SK-N-SH treated with all-trans-retinoic acid at 6 μM for 48 hours (cell line): ENCODE measurements around the gene SLC12A7.

Experiments
- ATAC-seq: fragments of 200-7000 bp; cut with Tn5 transposase; 3 replicates; pipeline ENCODE4 v1.9.1; 2020; ENCODE audit warnings: mild to moderate bottlenecking, moderate library complexity
- ARNTL ChIP-seq: fragments of 450-650 bp; formaldehyde crosslinking; IDR thresholded peaks from 2 replicates; pipeline ENCODE4 v1.5.0; 2020; ENCODE audit warnings: low read depth, mild to moderate bottlenecking, moderate library complexity, borderline replicate concordance
- BACH2 ChIP-seq: fragments of 250-450 bp; sonication (Bioruptor Pico); IDR thresholded peaks from 2 replicates; pipeline ENCODE4 v1.9.0; 2021; ENCODE audit warnings: mild to moderate bottlenecking, borderline replicate concordance
- CREB5 ChIP-seq: fragments of 250-450 bp; sonication (Bioruptor Pico); IDR thresholded peaks from 2 replicates; pipeline ENCODE4 v1.5.1; 2020; ENCODE audit warnings: low read depth, mild to moderate bottlenecking, moderate library complexity
- CSDC2 ChIP-seq: fragments of 250-450 bp; sonication (Bioruptor Pico); IDR thresholded peaks from 2 replicates; pipeline ENCODE4 v1.5.0; 2020; ENCODE audit warnings: mild to moderate bottlenecking, moderate library complexity
- ESRRG ChIP-seq: fragments of 250-450 bp; sonication (Bioruptor Pico); IDR thresholded peaks from 2 replicates; pipeline ENCODE4 v1.6.1; 2021; ENCODE audit warnings: mild to moderate bottlenecking
- GLIS3 ChIP-seq: fragments of 250-450 bp; sonication (Bioruptor Pico); IDR thresholded peaks from 2 replicates; pipeline ENCODE4 v1.5.0; 2020; ENCODE audit warnings: mild to moderate bottlenecking, moderate library complexity
- ISL1 ChIP-seq: fragments of 250-450 bp; sonication (Bioruptor Pico); IDR thresholded peaks from 2 replicates; pipeline ENCODE4 v2.1.2; 2022; ENCODE audit warnings: mild to moderate bottlenecking, moderate library complexity
- OSR1 ChIP-seq: fragments of 250-450 bp; sonication (Bioruptor Pico); IDR thresholded peaks from 2 replicates; pipeline ENCODE4 v1.8.0; 2022; ENCODE audit warnings: moderate library complexity, mild to moderate bottlenecking, inconsistent platforms
- PATZ1 ChIP-seq: fragments of 250-450 bp; sonication (Bioruptor Pico); IDR thresholded peaks from 2 replicates; pipeline ENCODE4 v1.8.0; 2020; ENCODE audit warnings: mild to moderate bottlenecking, moderate library complexity, borderline replicate concordance
- PPARA ChIP-seq: fragments of 250-450 bp; sonication (Bioruptor Pico); IDR thresholded peaks from 2 replicates; pipeline ENCODE4 v1.5.0; 2020; ENCODE audit warnings: mild to moderate bottlenecking, borderline replicate concordance
- RARB ChIP-seq: fragments of 250-450 bp; sonication (Bioruptor Pico); IDR thresholded peaks from 2 replicates; pipeline ENCODE4 v1.8.0; 2021; ENCODE audit warnings: mild to moderate bottlenecking, moderate library complexity
- SNAI2 ChIP-seq: fragments of 250-450 bp; sonication (Bioruptor Pico); IDR thresholded peaks from 2 replicates; pipeline ENCODE4 v1.5.0; 2020; ENCODE audit warnings: mild to moderate bottlenecking, moderate library complexity
- TCF4 ChIP-seq: fragments of 250-450 bp; sonication (Bioruptor Pico); IDR thresholded peaks from 2 replicates; pipeline ENCODE4 v1.8.0; 2021; ENCODE audit warnings: mild to moderate bottlenecking, moderate library complexity, borderline replicate concordance
- TOX ChIP-seq: fragments of 250-450 bp; sonication (Bioruptor Pico); IDR thresholded peaks from 2 replicates; pipeline ENCODE4 v1.8.0; 2021; ENCODE audit warnings: mild to moderate bottlenecking, moderate library complexity, borderline replicate concordance
- ZC3H10 ChIP-seq: fragments of 250-450 bp; sonication (Bioruptor Pico); IDR thresholded peaks from 2 replicates; pipeline ENCODE4 v1.5.1; 2021; ENCODE audit warnings: mild to moderate bottlenecking, moderate library complexity
- ZFP3 ChIP-seq: fragments of 250-450 bp; sonication (Bioruptor Pico); IDR thresholded peaks from 2 replicates; pipeline ENCODE4 v1.5.0; 2020; ENCODE audit warnings: mild to moderate bottlenecking, moderate library complexity
- ZFP30 ChIP-seq: fragments of 450-650 bp; formaldehyde crosslinking; IDR thresholded peaks from 2 replicates; pipeline ENCODE4 v1.5.0; 2022; ENCODE audit warnings: mild to moderate bottlenecking, moderate library complexity
- ZNF565 ChIP-seq: fragments of 450-650 bp; formaldehyde crosslinking; conservative IDR thresholded peaks from 2 replicates; pipeline ENCODE4 v1.5.0; 2020; ENCODE audit warnings: low read depth, mild to moderate bottlenecking, moderate library complexity
- ZNF70 ChIP-seq: fragments of 450-650 bp; formaldehyde crosslinking; IDR thresholded peaks from 2 replicates; pipeline ENCODE4 v1.5.0; 2020; ENCODE audit warnings: mild to moderate bottlenecking, moderate library complexity
- ZNF8 ChIP-seq: fragments of 450-650 bp; formaldehyde crosslinking; IDR thresholded peaks from 2 replicates; pipeline ENCODE4 v1.5.0; 2020; ENCODE audit warnings: mild to moderate bottlenecking, moderate library complexity
- TF ChIP-seq, protein P1 (sequence below): fragments of 250-450 bp; sonication (Bioruptor Pico); IDR thresholded peaks from 2 replicates; pipeline ENCODE4 v1.5.0; 2020; ENCODE audit warnings: mild to moderate bottlenecking, moderate library complexity

SLC12A7 gene

DNA sequence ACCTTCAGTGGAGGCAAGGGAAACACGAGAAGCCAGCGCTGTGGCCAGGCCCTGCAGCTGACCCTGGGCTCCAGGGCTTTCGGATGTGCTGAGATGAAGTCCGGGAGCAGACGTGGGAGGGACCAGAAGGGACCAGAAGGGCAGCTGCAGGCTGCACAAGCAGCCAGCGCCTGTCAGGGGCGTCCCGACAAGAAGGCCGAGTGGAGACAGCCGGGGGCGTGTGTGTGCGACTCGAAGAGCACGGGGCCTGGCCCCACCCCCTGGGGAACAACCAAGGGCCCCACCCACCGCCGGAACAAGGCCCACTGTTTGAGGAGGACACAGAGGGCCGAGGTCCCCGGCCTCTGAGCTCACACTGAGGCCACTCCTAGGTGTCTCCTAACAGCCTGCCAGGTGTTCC is 31.4 kb downstream of the SLC12A7 start:
- TF ChIP-seq GLIS3: no peak
- no peak for TF ChIP-seq ZFP3 (CRISPR knock-in tag)
- TF ChIP-seq SNAI2 (CRISPR knock-in tag): no peak
- no peak for TF ChIP-seq ESRRG (CRISPR knock-in tag)
- TF ChIP-seq ISL1 (CRISPR knock-in tag): no peak
- no peak for TF ChIP-seq ZFP30 (CRISPR knock-in tag)
- TF ChIP-seq CREB5 (CRISPR knock-in tag): no peak
- TF ChIP-seq ARNTL: no peak
- no peak for TF ChIP-seq ZC3H10 (CRISPR knock-in tag)
- TF ChIP-seq CSDC2 (CRISPR knock-in tag): no peak
- no peak for ATAC-seq

- no peak for TF ChIP-seq PPARA (CRISPR knock-in tag)
- TF ChIP-seq ZFP30 (CRISPR knock-in tag): no peak
- no peak for TF ChIP-seq OSR1 (CRISPR knock-in tag)
- TF ChIP-seq TCF4 (CRISPR knock-in tag): no peak
- TF ChIP-seq, protein P1, sequence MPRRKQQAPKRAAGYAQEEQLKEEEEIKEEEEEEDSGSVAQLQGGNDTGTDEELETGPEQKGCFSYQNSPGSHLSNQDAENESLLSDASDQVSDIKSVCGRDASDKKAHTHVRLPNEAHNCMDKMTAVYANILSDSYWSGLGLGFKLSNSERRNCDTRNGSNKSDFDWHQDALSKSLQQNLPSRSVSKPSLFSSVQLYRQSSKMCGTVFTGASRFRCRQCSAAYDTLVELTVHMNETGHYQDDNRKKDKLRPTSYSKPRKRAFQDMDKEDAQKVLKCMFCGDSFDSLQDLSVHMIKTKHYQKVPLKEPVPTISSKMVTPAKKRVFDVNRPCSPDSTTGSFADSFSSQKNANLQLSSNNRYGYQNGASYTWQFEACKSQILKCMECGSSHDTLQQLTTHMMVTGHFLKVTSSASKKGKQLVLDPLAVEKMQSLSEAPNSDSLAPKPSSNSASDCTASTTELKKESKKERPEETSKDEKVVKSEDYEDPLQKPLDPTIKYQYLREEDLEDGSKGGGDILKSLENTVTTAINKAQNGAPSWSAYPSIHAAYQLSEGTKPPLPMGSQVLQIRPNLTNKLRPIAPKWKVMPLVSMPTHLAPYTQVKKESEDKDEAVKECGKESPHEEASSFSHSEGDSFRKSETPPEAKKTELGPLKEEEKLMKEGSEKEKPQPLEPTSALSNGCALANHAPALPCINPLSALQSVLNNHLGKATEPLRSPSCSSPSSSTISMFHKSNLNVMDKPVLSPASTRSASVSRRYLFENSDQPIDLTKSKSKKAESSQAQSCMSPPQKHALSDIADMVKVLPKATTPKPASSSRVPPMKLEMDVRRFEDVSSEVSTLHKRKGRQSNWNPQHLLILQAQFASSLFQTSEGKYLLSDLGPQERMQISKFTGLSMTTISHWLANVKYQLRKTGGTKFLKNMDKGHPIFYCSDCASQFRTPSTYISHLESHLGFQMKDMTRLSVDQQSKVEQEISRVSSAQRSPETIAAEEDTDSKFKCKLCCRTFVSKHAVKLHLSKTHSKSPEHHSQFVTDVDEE: no peak
- no peak for TF ChIP-seq PATZ1 (CRISPR knock-in tag)
- no peak for TF ChIP-seq GLIS3
- TF ChIP-seq CSDC2 (CRISPR knock-in tag): no peak
- no peak for TF ChIP-seq TOX (CRISPR knock-in tag)
- no peak for TF ChIP-seq ISL1 (CRISPR knock-in tag)
- no peak for TF ChIP-seq ZNF565 (CRISPR knock-in tag)
- no peak for TF ChIP-seq RARB
- no peak for TF ChIP-seq ARNTL
- no peak for TF ChIP-seq ZNF70 (CRISPR knock-in tag)
- TF ChIP-seq ZNF8: no peak
- ATAC-seq: no peak
These were observed 31.9 kb downstream of the SLC12A7 start for GRCh38 chr5:1079961-1080360.

DNA sequence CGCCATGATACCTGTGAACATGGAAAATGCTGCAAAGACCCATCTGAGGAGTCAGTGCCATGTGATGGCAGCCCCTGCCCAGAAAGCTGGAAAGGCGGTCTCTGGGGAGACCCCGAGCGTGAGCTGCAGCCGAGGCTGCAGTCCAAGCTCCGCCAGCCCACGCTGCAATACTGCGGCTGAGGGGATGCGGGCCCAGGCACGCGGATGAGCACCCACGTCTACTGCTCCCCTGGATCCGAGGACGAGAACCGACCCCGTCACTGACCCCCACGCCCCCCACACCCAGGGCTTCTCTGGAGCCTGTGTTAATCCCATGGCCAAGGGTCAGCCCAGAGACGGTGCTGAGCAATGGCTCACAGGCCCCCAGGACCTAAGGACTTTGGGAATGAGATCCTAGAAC is 32.4 kb downstream of the SLC12A7 start:
- ATAC-seq: no peak
- TF ChIP-seq ISL1 (CRISPR knock-in tag) (no peak), CSDC2 (CRISPR knock-in tag) (no peak), CREB5 (CRISPR knock-in tag) (no peak), ZFP30 (CRISPR knock-in tag) (no peak), PATZ1 (CRISPR knock-in tag) (no peak), SNAI2 (CRISPR knock-in tag) (no peak), TCF4 (CRISPR knock-in tag) (no peak), BACH2 (no peak), ESRRG (CRISPR knock-in tag) (no peak), GLIS3 (no peak), ZFP3 (CRISPR knock-in tag) (no peak)
